Mucosa of rectum (tissue), 2 donors: ENCODE data around the gene PSMB9.
"Not testable (repeated sequence)": the region's sequence is repeated elsewhere in the genome, so short reads cannot be mapped to it uniquely, and the experiment has no call there.

ENCODE experiments used
- H3K27ac ChIP-seq, 2 donors: one replicate each; pipeline ENCODE4 v1.7.0; 2013; ENCODE audit warnings: inconsistent platforms in 2 of 2, low read depth in 2 of 2, low read length in 2 of 2
- H3K27me3 ChIP-seq, 2 donors: one replicate each; pipeline ENCODE4 v1.7.0; 2013; ENCODE audit warnings: low read length in 2 of 2; ENCODE audit not compliant: control insufficient read depth in 2 of 2, insufficient read depth in 2 of 2
- H3K36me3 ChIP-seq, 2 donors: one replicate each; pipeline ENCODE4 v1.7.0; 2013; ENCODE audit warnings: low read length in 2 of 2; ENCODE audit not compliant: control insufficient read depth in 2 of 2, insufficient read depth in 2 of 2
- H3K4me1 ChIP-seq, 2 donors: one replicate each; pipeline ENCODE4 v1.7.0; 2013; ENCODE audit warnings: low read length in 2 of 2, mild to moderate bottlenecking in 1 of 2; ENCODE audit not compliant: control insufficient read depth in 2 of 2, insufficient read depth in 2 of 2
- H3K4me3 ChIP-seq, 2 donors: one replicate each; pipeline ENCODE4 v1.7.0; 2013; ENCODE audit warnings: low read length in 2 of 2
- H3K9ac ChIP-seq, 2 donors: one replicate each; pipeline ENCODE4 v1.7.0; 2013; ENCODE audit warnings: low read length in 2 of 2, low read depth in 1 of 2, mild to moderate bottlenecking in 1 of 2
- H3K9me3 ChIP-seq, 2 donors: one replicate each; pipeline ENCODE4 v1.7.0; 2013; ENCODE audit warnings: low read length in 2 of 2; ENCODE audit not compliant: control insufficient read depth in 2 of 2
- donor health status: healthy.
- donor health status: Normal muscosa, but diverticular disease.

The PSMB9 gene

GRCh38 chr6:32876603-32877002 is 22.6 kb downstream of the PSMB9 start:
- Histone ChIP-seq H3K4me3 (no peak overlapping the region), H3K9me3 (no peaks in the 10 kb centered on the region), H3K9ac (no peak overlapping the region), H3K36me3 (no peaks in the 10 kb centered on the region), H3K4me1 (no peaks in the 10 kb centered on the region), H3K27ac (no peak overlapping the region), H3K27me3 (no peaks in the 10 kb centered on the region)

DNA sequence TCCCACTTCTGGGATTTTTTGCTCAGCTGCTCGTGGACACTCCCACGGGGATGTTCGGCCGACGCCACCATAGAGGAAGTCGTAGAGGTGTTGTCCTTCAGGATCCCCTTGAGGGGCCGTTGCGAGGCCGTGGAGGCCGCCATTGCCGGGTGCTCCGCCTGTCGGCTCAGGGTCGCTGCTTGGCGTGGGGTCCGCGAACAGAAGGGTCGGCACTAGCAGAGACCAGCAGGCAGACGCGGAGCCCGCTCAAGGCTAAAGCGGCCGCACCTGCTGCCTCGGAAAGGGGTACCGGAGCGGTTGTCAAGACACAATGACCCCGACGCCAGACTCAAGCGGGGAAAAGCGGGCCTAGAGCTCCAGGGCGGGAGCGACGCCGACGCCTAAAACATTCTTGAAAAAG is 25.7 kb downstream of the PSMB9 start:
- Histone ChIP-seq H3K27ac (no peak overlapping the region), H3K9ac (no peak overlapping the region), H3K4me1 (no peaks in the 10 kb centered on the region), H3K9me3 (no peaks in the 10 kb centered on the region), H3K36me3 (no peaks in the 10 kb centered on the region), H3K27me3 (no peaks in the 10 kb centered on the region), H3K4me3 (no peak overlapping the region)

GRCh38 chr6:32880962-32881361 is 27.0 kb downstream of the PSMB9 start:
- H3K4me3 ChIP-seq, H3K27me3 ChIP-seq, H3K27ac ChIP-seq, H3K9me3 ChIP-seq, H3K36me3 ChIP-seq, H3K9ac ChIP-seq, H3K4me1 ChIP-seq: not testable (repeated sequence)

GRCh38 chr6:32882879-32883250 is 28.9 kb downstream of the PSMB9 start:
- no peaks in the 10 kb centered on the region for H3K9me3 ChIP-seq
- no peak overlapping the region for H3K27ac ChIP-seq

GRCh38 chr6:32883789-32884188 is 29.8 kb downstream of the PSMB9 start:
- peaks cover 0 to 2% of the 10 kb centered on the region in 2 donors for H3K4me1 ChIP-seq
- H3K27me3 ChIP-seq, result no peaks in the 10 kb centered on the region
- no peaks in the 10 kb centered on the region for H3K36me3 ChIP-seq
- no peaks in the 10 kb centered on the region for H3K9me3 ChIP-seq
- no peak overlapping the region for H3K9ac ChIP-seq
- H3K27ac ChIP-seq, result no peak overlapping the region
- no peak overlapping the region for H3K4me3 ChIP-seq

More at GRCh38 chr6:32882879-32883250, 28.9 kb downstream of the PSMB9 start:
- Histone ChIP-seq H3K9ac (no peak overlapping the region), H3K36me3 (no peaks in the 10 kb centered on the region), H3K4me3 (no peak overlapping the region), H3K4me1 (peaks cover 0 to 2% of the 10 kb centered on the region in 2 donors), H3K27me3 (no peaks in the 10 kb centered on the region)

- H3K27ac ChIP-seq, result no peak overlapping the region
- H3K4me1 ChIP-seq, result peaks cover 0 to 2% of the 10 kb centered on the region in 2 donors
- no peak overlapping the region for H3K4me3 ChIP-seq
- no peaks in the 10 kb centered on the region for H3K36me3 ChIP-seq
- no peaks in the 10 kb centered on the region for H3K27me3 ChIP-seq
- H3K9me3 ChIP-seq, result no peaks in the 10 kb centered on the region
- no peak overlapping the region for H3K9ac ChIP-seq
These were observed 31.8 kb downstream of the PSMB9 start for GRCh38 chr6:32885698-32886286.

DNA sequence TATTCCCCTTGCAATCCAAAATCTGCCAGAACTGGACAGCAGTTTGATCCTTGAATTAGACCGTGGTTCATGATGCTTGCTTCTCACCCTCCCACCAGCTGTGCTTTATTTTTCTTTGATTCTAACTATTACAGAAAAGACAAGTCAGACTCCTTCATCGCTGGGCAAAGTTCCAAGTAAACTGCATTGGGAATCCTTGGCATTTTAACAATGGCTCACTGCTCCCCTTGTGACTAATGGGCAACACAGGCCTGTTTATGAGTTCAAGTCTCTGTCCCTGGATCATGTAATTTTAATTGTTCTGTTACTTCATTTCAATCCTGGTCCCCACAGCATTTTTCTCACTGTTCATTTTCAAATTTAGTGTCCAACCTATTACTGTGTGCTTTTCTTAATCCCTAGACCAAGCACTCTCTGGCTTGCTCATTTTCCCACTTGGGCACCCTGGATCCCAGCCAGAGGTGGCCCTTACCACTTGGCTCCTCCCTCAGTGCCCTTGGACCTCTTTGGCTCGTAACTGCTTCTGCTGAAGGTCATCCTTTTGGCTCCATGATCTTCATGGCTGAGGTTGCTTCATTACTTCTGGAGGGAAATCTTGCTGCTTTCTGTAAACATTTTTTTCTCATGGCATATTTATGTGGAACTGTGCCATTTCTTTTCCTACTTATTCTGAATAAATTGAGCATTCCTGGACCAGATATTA is 32.8 kb downstream of the PSMB9 start:
- Histone ChIP-seq H3K4me1 (peaks cover 0 to 2% of the 10 kb centered on the region in 2 donors), H3K9me3 (no peaks in the 10 kb centered on the region), H3K4me3 (no peak overlapping the region), H3K9ac (no peak overlapping the region), H3K27ac (no peak overlapping the region), H3K27me3 (no peaks in the 10 kb centered on the region), H3K36me3 (no peaks in the 10 kb centered on the region)

DNA sequence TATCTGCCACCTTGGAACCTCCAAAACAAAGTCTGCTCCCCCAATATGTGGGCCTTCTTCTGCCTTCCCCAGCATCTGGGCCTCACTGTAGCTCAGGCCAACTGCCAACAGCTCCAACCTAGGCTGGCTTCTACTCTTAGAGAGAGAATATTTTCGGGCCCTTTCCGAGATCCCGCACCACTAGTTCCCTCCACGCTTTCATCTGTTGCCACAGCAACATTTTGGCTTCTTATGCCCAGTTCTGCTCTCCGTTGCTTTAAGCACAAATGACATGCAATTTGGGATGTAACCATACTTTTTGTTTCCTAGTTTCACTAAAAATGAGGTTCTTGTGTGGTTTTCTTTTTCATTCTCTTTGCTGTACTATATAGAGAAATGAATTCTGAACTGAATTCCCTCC is 33.6 kb downstream of the PSMB9 start:
- Histone ChIP-seq H3K27me3 (no peaks in the 10 kb centered on the region), H3K4me3 (no peak overlapping the region), H3K27ac (no peak overlapping the region), H3K4me1 (peaks cover 0 to 2% of the 10 kb centered on the region in 2 donors), H3K9me3 (no peaks in the 10 kb centered on the region), H3K36me3 (no peaks in the 10 kb centered on the region), H3K9ac (no peak overlapping the region)

- H3K4me1 ChIP-seq, result peaks cover 0 to 3% of the 10 kb centered on the region in 2 donors
- no peaks in the 10 kb centered on the region for H3K36me3 ChIP-seq
- no peak overlapping the region for H3K9ac ChIP-seq
- H3K27me3 ChIP-seq, result no peaks in the 10 kb centered on the region
- H3K27ac ChIP-seq, result no peak overlapping the region
- no peaks in the 10 kb centered on the region for H3K9me3 ChIP-seq
- H3K4me3 ChIP-seq, result no peak overlapping the region
These were observed 34.6 kb downstream of the PSMB9 start for GRCh38 chr6:32888576-32888975.

- Histone ChIP-seq H3K27ac (no peak overlapping the region), H3K27me3 (no peaks in the 10 kb centered on the region), H3K36me3 (no peaks in the 10 kb centered on the region), H3K4me3 (no peak overlapping the region), H3K4me1 (peaks cover 0 to 5% of the 10 kb centered on the region in 2 donors), H3K9ac (no peak overlapping the region), H3K9me3 (no peaks in the 10 kb centered on the region)
These were observed 35.5 kb downstream of the PSMB9 start for GRCh38 chr6:32889533-32889932.
